SU-DHL-6 (cell line): ENCODE data around the gene IQCE.

Experiments used
- H2AFZ ChIP-seq: fragments of 200-600 bp; sonication (generic); 2 replicates; pipeline ENCODE4 v1.6.1; 2014; ENCODE audit warnings: low read depth, mild to moderate bottlenecking, moderate library complexity, mixed read lengths, antibody characterized with exemption, low read length; ENCODE audit not compliant: severe bottlenecking
- H3F3A ChIP-seq: fragments of 200-600 bp; shearing (Covaris generic); 2 replicates; pipeline ENCODE4 v1.6.0; 2016; ENCODE audit warnings: antibody characterized with exemption, mild to moderate bottlenecking; ENCODE audit not compliant: insufficient read depth
- H3K27ac ChIP-seq: fragments of 200-600 bp; sonication (generic); 2 replicates; pipeline ENCODE4 v1.5.1; 2016; ENCODE audit warnings: low read depth, mild to moderate bottlenecking, low read length, moderate library complexity, mixed read lengths
- H3K27me3 ChIP-seq: fragments of 200-600 bp; sonication (generic), shearing (Covaris generic); 2 replicates; pipeline ENCODE4 v1.6.0; 2014; ENCODE audit warnings: mild to moderate bottlenecking, low read length
- H3K36me3 ChIP-seq: fragments of 200-600 bp; sonication (generic); 2 replicates; pipeline ENCODE4 v1.6.1; 2014; ENCODE audit warnings: mild to moderate bottlenecking, low read length, mixed read lengths
- H3K4me2 ChIP-seq: fragments of 300-600, 200-600 bp; shearing (Covaris generic), sonication (generic); 2 replicates; pipeline ENCODE4 v1.6.0; 2014; ENCODE audit warnings: low read length, low read depth, mild to moderate bottlenecking; ENCODE audit not compliant: poor library complexity, severe bottlenecking
- H3K4me3 ChIP-seq: fragments of 200-600 bp; sonication (generic); 2 replicates; pipeline ENCODE4 v1.5.1; 2014; ENCODE audit warnings: antibody characterized with exemption, low read length, mild to moderate bottlenecking, mixed read lengths; ENCODE audit not compliant: insufficient read depth, poor library complexity, severe bottlenecking
- H3K79me2 ChIP-seq: fragments of 200-600 bp; sonication (generic); 2 replicates; pipeline ENCODE4 v1.6.1; 2014; ENCODE audit warnings: mild to moderate bottlenecking, low read length, moderate library complexity; ENCODE audit not compliant: insufficient read depth
- H3K9ac ChIP-seq: fragments of 200-600 bp; sonication (generic); 2 replicates; pipeline ENCODE4 v1.7.0; 2014; ENCODE audit warnings: mild to moderate bottlenecking, low read length
- H3K9me2 ChIP-seq: fragments of 200-600 bp; sonication (generic); replicated peaks from 2 replicates; pipeline ENCODE4 v1.6.1; 2014; ENCODE audit warnings: low read length; ENCODE audit not compliant: insufficient read depth
- H3K9me3 ChIP-seq: fragments of 200-600 bp; sonication (generic); 2 replicates; pipeline ENCODE4 v1.6.1; 2014; ENCODE audit warnings: low read length, mixed read lengths; ENCODE audit not compliant: insufficient read depth
- H4K20me1 ChIP-seq: fragments of 200-600 bp; sonication (generic); 2 replicates; pipeline ENCODE4 v1.6.1; 2014; ENCODE audit warnings: low read depth, mild to moderate bottlenecking, antibody characterized with exemption, low read length, moderate library complexity, mixed read lengths
- EZH2phosphoT487 ChIP-seq: fragments of 200-600 bp; sonication (generic), shearing (Covaris generic); conservative IDR thresholded peaks from 2 replicates; pipeline ENCODE4 v1.6.1; 2018; ENCODE audit warnings: mild to moderate bottlenecking, antibody characterized with exemption, low read length, moderate library complexity, mixed read lengths
- TF ChIP-seq, protein P1 (sequence below): fragments of 200-600 bp; sonication (generic); IDR thresholded peaks from one replicate; pipeline ENCODE4 v1.5.1; 2017; ENCODE audit warnings: antibody characterized with exemption, mild to moderate bottlenecking, low read length, moderate library complexity; ENCODE audit not compliant: insufficient read depth, poor library complexity, severe bottlenecking

The IQCE gene

DNA sequence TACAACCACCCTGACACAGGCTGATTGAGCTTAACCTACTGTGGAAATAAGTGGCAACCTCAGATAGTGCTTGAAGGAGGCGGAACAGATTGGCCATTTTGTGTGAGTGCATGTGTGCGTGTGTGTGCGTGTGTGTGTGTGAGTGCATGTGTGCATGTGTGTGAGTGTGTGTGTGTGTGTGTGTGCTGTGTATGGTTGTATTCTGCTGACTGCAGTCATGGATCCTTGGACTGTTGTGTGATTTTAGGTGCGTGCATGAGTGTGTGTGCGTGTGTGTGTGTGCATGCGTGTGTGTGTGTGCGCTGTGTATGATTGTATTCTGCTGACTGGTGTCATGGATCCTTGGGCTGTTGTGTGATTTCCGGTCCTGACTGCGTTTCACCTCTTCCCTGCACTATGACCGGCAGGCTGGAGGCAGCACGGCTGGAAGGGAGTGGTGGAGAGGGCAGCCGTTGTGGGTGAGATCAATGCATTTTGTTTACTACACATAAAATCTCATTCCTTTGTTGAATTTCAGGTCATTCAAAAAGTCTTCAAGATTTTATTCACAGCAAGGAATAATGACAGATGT lies 6.3 kb downstream of the IQCE start:
- no peaks in the 10 kb centered on the region for H3K79me2 ChIP-seq

DNA sequence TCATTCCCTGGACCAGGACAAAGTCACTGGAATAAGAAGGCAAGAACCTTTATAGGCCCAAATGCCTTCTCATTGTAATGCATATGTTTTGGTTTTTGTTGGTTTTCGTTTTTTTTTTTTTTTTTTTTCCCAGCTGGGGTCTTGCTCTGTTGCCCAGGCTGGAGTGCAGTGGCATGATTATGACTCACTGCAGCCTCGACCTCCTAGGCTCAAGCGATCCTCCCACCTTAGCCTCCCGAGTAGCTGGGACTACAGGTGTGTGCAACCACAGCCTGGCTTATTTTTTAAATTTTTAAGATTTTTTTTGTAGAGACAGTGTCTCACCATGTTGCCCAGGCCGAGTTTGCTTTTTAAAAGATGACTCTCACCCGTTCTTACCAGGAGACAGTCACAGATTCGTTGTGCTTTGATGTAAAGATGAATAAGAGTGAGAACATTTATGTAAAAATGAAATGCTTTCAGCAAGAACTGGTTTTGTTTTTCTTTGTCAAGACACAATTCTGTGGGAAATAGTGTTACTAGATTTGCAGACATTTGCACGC lies 7.6 kb downstream of the IQCE start:
- Histone ChIP-seq H3K4me3 (no peak overlapping the region), H3K9me3 (no peaks in the 10 kb centered on the region), H3F3A (no peaks in the 10 kb centered on the region; the same call in 1 of the 2 replicates), H4K20me1 (no peaks in the 10 kb centered on the region), H2AFZ (no peak overlapping the region), H3K27ac (no peak overlapping the region), H3K9ac (no peak overlapping the region), H3K79me2 (no peaks in the 10 kb centered on the region), H3K9me2 (no peaks in the 10 kb centered on the region), H3K27me3 (no peaks in the 10 kb centered on the region), H3K4me2 (no peak overlapping the region), H3K36me3 (no peaks in the 10 kb centered on the region)
- TF ChIP-seq, protein P1, sequence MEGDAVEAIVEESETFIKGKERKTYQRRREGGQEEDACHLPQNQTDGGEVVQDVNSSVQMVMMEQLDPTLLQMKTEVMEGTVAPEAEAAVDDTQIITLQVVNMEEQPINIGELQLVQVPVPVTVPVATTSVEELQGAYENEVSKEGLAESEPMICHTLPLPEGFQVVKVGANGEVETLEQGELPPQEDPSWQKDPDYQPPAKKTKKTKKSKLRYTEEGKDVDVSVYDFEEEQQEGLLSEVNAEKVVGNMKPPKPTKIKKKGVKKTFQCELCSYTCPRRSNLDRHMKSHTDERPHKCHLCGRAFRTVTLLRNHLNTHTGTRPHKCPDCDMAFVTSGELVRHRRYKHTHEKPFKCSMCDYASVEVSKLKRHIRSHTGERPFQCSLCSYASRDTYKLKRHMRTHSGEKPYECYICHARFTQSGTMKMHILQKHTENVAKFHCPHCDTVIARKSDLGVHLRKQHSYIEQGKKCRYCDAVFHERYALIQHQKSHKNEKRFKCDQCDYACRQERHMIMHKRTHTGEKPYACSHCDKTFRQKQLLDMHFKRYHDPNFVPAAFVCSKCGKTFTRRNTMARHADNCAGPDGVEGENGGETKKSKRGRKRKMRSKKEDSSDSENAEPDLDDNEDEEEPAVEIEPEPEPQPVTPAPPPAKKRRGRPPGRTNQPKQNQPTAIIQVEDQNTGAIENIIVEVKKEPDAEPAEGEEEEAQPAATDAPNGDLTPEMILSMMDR: no peak
- TF ChIP-seq EZH2phosphoT487: no peak

More for the DNA sequence above, 6.3 kb downstream of the IQCE start:
- H3K9ac ChIP-seq: no peak overlapping the region
- TF ChIP-seq, protein P1: no peak
- no peak for TF ChIP-seq EZH2phosphoT487
- no peaks in the 10 kb centered on the region; the same call in 1 of the 2 replicates for H3F3A ChIP-seq
- H3K27ac ChIP-seq: no peak overlapping the region
- H4K20me1 ChIP-seq: no peaks in the 10 kb centered on the region
- H3K9me3 ChIP-seq: no peaks in the 10 kb centered on the region
- no peak overlapping the region for H2AFZ ChIP-seq
- no peak overlapping the region for H3K4me2 ChIP-seq
- no peak overlapping the region for H3K4me3 ChIP-seq
- no peaks in the 10 kb centered on the region for H3K27me3 ChIP-seq
- no peaks in the 10 kb centered on the region for H3K9me2 ChIP-seq
- no peaks in the 10 kb centered on the region for H3K36me3 ChIP-seq

DNA sequence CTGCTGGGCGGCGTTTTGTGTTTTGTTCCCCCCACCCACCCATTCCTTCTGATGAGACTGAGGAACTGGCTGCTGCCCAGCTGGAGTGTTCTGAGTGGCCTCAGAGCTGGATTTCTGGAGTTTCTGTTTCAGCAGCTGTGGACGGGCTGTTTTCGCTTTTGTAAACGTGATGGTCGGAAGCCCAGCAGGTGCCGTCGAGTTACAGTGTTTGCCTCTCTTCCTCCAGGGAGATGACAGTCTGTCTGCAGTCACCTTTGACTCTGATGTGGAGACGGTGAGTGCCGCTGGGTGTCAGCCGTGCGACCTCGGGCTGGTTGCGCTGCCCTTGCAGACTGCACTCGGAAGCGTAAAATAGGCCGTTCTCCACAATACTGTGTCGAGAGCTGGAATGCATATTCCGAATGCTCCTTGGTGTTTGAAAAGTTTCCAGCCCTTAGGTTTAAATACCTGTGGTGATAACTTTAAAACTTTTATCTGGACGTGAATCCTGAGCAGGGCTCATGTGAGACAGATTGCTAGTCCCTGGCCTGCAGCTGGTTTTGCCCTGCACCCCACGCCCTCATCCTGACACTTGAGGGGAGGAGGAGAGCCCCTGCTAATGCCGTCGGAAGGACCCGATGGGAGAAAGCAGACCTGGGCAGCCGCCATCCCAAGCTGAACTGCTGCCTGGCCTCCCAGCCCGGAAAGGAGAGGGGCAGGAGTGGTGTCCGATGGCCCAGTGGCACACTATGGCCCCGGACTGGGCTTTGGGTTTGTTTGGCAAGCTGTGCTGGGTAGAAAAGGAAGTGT lies 8.3 kb downstream of the IQCE start:
- no peaks in the 10 kb centered on the region for H3K27me3 ChIP-seq
- no peak overlapping the region for H3K4me3 ChIP-seq
- H3K9me2 ChIP-seq: no peaks in the 10 kb centered on the region
- no peaks in the 10 kb centered on the region for H3K9me3 ChIP-seq
- TF ChIP-seq EZH2phosphoT487: no peak
- TF ChIP-seq, protein P1: no peak
- H3K9ac ChIP-seq: no peak overlapping the region
- no peaks in the 10 kb centered on the region for H3K79me2 ChIP-seq
- no peak overlapping the region for H2AFZ ChIP-seq
- no peak overlapping the region for H3K4me2 ChIP-seq
- no peak overlapping the region for H3K27ac ChIP-seq
- no peaks in the 10 kb centered on the region for H3K36me3 ChIP-seq
- H4K20me1 ChIP-seq: no peaks in the 10 kb centered on the region
- H3F3A ChIP-seq: no peaks in the 10 kb centered on the region; the same call in 1 of the 2 replicates
